Activated CD4-positive, alpha-beta T cell treated with anti-CD3 and anti-CD28 coated beads, Interleukin-2, Interleukin-4, amounts not matched to agents 100 ng/mL and 50 ng/mL, durations not matched to agents 16 hours and 8 hours (primary cell): ENCODE results near the gene ILF3.
A peak's percentile ranks its signal among the peaks of the same experiment; 100 is the strongest.
"Not testable (repeated sequence)": the region's sequence is repeated elsewhere in the genome, so short reads cannot be mapped to it uniquely, and the experiment has no call there.

Source experiments
- DNase-seq: peaks from one replicate; pipeline ENCODE4 v3.0.0-alpha.2; 2020; ENCODE audit warnings: low spot score

ILF3 gene

GRCh38 chr19:10642473-10643171, 11.5 kb upstream of the ILF3 start:
- DNase-seq, result no peak

DNA sequence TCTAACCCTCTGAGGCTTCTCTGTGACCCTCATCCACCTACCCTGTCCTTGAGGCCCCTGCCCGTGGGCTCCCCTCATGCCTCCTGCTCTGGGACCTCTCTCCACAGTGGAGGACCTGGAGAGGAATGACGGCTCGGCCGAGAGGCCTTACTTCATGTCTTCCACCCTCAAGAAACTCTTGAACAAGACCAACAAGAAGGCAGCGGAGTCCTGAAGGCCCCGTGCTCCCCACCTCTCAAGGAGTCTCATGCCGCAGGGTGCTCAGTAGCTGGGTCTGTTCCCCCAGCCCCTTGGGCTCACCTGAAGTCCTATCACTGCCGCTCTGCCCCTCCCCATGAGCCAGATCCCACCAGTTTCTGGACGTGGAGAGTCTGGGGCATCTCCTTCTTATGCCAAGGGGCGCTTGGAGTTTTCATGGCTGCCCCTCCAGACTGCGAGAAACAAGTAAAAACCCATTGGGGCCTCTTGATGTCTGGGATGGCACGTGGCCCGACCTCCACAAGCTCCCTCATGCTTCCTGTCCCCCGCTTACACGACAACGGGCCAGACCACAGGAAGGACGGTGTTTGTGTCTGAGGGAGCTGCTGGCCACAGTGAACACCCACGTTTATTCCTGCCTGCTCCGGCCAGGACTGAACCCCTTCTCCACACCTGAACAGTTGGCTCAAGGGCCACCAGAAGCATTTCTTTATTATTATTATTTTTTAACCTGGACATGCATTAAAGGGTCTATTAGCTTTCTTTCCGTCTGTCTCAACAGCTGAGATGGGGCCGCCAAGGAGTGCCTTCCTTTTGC, 10.8 kb upstream of the ILF3 start:
- no peak for DNase-seq

- DNase-seq, result no peak
Observed at GRCh38 chr19:10643968-10644259, 10.2 kb upstream of the ILF3 start.

GRCh38 chr19:10644260-10645007, 9.7 kb upstream of the ILF3 start:
- peak; percentile 77 for DNase-seq

DNA sequence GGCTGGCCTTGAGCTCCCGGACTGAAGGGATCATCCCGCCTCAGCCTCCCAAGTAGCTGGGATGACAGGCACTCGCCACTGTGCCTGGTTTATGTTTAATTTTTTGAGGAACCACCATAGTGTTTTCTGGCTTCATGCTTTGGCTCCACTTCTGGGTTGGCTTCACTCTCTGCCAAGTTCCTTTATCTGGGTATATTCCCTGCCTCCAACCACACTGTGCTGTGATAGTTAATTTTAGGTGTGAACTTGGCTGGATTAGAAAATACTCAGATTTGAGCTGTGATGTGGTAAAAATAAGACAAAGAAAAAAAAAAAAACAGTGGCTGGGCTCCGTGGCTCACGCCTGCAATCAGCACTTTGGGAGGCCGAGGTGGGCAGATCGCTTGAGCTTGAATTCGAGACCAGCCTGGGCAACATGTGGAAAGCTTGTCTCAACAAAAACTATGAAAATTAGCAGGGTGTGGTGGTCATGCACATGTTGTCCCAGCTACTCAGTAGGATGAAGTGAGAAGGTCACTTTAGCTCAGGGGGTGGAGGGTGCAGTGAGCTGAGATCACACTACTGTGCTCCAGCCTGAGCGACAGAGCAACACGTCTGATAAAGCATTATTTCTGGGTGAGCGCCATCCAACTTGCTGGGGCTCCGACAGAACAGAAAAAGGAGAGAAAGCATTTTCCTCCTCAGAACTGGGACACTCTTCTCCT, 7.5 kb upstream of the ILF3 start:
- no peak for DNase-seq

GRCh38 chr19:10648360-10648759, 5.8 kb upstream of the ILF3 start:
- no peak for DNase-seq

GRCh38 chr19:10651851-10652250, 2.3 kb upstream of the ILF3 start:
- no peak for DNase-seq

- no peak for DNase-seq
Observed at GRCh38 chr19:10653482-10653731, 739 bp upstream of the ILF3 start.

GRCh38 chr19:10654610-10655456, 687 bp downstream of the ILF3 start:
- DNase-seq, result peak; percentile 51

DNA sequence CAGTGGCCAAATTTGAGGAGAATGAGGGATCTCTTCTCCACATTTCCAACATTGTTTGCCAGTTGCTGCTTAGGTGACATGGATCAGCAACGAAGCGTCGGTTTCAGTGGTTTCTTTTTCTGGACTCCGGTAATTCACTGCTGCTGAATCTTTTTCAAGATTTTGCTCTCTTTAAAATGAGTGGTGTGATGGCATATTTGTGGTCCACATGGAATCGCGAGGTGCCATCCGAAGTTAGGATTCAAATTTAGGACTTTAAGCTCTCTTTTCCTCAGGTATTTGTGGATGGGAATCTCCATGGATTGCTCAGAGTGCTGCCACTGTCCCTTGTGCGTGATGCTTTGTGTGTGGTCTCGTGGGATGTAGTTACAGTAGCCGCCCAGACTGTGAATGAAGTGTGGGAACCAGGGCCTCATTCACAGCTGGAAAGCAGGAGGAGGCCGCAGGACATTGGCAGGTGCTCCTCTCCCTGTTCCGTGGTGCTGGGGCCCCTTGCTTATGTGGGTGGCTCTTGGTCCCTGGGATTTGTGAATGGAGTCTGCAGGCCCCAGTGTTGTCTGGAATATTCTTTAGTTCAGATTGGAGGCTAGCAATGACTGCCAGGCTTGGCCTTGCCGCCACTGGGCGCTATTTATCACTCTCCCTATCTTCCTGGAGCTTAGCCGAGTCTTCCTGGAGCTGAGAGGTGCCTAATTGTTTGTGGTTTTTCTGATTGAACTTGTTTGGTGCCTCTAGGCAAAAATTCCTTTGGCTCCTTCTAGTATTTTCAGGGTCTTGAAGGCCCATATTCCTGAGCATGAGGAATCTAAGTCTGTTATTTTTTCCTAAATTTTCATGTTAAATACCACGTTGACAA, 1.5 kb downstream of the ILF3 start:
- DNase-seq, result no peak

DNA sequence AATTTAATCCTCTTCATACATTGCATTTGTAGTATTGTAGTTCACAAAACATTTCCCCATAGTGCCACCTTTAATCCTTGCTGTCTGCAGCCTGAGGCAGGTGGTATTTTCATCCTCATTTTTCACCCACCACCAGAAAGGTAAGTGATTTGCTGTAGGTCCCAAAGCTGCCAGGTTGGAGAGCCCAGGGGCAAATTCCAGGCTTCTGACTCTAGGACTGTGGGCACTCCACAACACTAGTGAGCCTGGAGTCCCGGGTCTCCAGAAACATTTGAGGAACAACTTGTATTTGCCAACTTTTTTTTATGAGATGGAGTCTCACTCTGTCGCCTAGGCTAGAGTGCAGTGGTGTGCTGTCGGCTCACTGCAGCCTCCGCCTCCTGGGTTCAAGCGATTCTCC, 6.2 kb downstream of the ILF3 start:
- DNase-seq, result no peak

- DNase-seq, result no peak
Observed at GRCh38 chr19:10661946-10662345, 7.8 kb downstream of the ILF3 start.

GRCh38 chr19:10662384-10663251, 8.5 kb downstream of the ILF3 start:
- no peak for DNase-seq

GRCh38 chr19:10663252-10663563, 9.1 kb downstream of the ILF3 start:
- DNase-seq, result not testable (repeated sequence)

DNA sequence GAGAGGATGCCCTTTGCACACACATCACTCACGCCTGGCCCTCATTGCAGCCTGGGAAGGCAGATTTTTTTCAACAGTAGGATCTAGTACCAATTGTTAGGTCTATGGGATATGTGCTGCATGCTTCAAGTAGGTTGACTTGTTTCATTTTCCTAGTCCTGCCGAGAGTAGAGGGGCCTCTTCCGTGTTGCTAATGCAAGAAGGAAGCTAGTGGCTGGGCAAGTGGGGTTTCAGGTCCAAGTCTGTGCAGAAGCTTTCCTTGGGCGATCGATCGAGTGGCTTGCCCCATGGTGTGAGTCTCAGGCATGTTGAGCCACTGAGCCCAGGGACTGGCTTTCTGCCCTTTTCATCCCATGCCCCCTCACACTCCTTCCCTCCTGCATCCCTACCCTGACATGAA, 13.7 kb downstream of the ILF3 start:
- DNase-seq, result no peak

- no peak for DNase-seq
Observed at GRCh38 chr19:10669246-10669645, 15.1 kb downstream of the ILF3 start.

DNA sequence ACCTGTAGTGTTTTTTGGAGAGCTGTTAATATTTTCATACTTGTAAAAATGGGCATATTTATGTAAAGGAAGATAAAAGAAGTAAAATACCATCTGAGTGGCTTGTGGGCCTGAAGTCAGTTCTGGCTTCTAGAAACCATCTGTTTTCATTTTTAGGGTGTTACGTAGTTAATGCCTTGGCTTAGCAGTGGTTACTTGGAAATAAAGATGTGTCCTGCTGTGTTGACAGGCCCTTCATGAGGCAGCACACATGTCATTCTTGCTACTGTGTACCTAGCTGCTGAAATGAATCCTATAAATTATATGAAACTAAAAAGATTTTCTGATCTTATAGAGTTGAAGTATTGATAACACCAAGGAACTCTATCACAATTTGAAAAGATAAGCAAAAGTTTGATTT, 16.0 kb downstream of the ILF3 start:
- DNase-seq, result no peak

- DNase-seq, result no peak
Observed at GRCh38 chr19:10670876-10671804, 17.0 kb downstream of the ILF3 start.

DNA sequence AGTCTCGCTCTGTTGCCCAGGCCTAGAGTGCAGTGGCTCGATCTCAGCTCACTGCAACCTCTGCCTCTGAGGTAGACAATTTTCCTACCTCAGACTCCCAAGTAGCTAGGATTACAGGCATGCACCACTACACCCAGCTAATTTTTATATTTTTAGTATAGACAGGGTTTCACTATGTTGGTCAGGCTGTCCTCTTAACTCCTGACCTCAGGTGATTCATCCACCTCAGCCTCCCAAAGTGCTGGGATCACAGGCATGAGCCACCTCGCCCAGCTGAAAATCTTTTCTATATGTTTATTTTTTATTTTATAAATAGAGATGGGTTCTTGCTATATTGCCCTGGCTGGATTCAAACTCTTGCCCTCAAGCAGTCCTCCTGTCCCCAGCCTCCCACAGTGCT, 17.8 kb downstream of the ILF3 start:
- DNase-seq, result not testable (repeated sequence)
